Lower leg skin (tissue), 3 donors: Measurements from ENCODE around the gene TSPAN2.

Experiments
- POLR2A ChIP-seq, 2 donors: fragments of 450-650 bp; IDR thresholded peaks; one replicate each; pipeline ENCODE4 v1.6.1; 2016 to 2017; ENCODE audit warnings: antibody characterized with exemption in 2 of 2, mild to moderate bottlenecking in 1 of 2, moderate library complexity in 1 of 2
- TF ChIP-seq, protein P1 (sequence below), 3 donors: fragments of 450-650 bp; IDR thresholded peaks; one replicate each; pipeline ENCODE4 v1.5.1; 2016; ENCODE audit warnings: antibody characterized with exemption in 3 of 3, mild to moderate bottlenecking in 3 of 3, moderate library complexity in 2 of 3

DNA sequence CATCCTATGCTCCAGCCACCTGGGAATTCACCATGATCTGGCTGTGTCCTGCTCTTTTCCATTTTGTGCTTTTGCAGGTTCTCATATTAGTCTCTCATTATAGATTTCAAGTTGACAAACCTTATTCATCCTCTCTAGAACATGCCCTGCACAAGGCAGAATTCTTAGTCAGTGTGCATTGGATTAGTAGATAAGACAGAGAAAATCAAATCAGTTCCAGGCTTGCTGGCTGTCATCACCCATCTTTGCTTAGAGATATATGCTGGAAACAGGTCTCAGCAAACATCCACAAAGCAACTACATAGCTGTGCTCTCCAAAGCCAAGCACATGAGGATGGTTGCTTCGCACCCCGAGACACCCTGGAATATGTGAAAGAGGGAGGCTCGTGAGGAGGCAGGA lies 24.8 kb downstream of the TSPAN2 start:
- TF ChIP-seq, protein P1, sequence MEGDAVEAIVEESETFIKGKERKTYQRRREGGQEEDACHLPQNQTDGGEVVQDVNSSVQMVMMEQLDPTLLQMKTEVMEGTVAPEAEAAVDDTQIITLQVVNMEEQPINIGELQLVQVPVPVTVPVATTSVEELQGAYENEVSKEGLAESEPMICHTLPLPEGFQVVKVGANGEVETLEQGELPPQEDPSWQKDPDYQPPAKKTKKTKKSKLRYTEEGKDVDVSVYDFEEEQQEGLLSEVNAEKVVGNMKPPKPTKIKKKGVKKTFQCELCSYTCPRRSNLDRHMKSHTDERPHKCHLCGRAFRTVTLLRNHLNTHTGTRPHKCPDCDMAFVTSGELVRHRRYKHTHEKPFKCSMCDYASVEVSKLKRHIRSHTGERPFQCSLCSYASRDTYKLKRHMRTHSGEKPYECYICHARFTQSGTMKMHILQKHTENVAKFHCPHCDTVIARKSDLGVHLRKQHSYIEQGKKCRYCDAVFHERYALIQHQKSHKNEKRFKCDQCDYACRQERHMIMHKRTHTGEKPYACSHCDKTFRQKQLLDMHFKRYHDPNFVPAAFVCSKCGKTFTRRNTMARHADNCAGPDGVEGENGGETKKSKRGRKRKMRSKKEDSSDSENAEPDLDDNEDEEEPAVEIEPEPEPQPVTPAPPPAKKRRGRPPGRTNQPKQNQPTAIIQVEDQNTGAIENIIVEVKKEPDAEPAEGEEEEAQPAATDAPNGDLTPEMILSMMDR (IDR thresholded peaks at IDR 0.05) = no peak
- no peak for TF ChIP-seq POLR2A (IDR thresholded peaks at IDR 0.05)
